Measurements from ENCODE around the gene RNU1-1.
A peak's percentile ranks its signal among the peaks of the same experiment; 100 is the strongest.
"Not testable (repeated sequence)": the region's sequence is repeated elsewhere in the genome, so short reads cannot be mapped to it uniquely, and the experiment has no call there.

Gene RNU1-1

DNA sequence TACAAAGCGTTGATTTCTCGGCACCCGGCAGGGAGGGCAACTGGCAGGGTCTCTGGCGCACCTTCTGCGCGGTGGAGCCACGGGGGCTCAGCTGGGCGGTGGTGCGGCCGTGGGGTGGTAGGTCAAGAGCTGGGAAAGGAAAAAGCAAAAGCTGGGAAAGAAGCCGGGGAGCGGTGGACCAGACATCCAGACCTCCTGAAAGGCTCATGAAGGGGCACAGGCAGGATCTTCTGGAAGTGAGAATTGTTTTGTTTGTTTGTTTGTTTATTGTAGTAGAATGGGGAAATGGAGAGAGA, 7.2 kb upstream of the RNU1-1 start:
- TF ChIP-seq GABPA (IDR thresholded peaks at IDR 0.05; ENCODE audit: low read depth) (no peak), REST (IDR thresholded peaks at IDR 0.05; ENCODE audit: insufficient replicate concordance, low read depth) (no peak), POLR2AphosphoS5 (IDR thresholded peaks at IDR 0.05; ENCODE audit: low read depth) (no peak), SPI1 (IDR thresholded peaks at IDR 0.05; ENCODE audit: borderline replicate concordance, low read depth) (no peak)
- TF ChIP-seq, protein P1, sequence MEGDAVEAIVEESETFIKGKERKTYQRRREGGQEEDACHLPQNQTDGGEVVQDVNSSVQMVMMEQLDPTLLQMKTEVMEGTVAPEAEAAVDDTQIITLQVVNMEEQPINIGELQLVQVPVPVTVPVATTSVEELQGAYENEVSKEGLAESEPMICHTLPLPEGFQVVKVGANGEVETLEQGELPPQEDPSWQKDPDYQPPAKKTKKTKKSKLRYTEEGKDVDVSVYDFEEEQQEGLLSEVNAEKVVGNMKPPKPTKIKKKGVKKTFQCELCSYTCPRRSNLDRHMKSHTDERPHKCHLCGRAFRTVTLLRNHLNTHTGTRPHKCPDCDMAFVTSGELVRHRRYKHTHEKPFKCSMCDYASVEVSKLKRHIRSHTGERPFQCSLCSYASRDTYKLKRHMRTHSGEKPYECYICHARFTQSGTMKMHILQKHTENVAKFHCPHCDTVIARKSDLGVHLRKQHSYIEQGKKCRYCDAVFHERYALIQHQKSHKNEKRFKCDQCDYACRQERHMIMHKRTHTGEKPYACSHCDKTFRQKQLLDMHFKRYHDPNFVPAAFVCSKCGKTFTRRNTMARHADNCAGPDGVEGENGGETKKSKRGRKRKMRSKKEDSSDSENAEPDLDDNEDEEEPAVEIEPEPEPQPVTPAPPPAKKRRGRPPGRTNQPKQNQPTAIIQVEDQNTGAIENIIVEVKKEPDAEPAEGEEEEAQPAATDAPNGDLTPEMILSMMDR (IDR thresholded peaks at IDR 0.05; ENCODE audit: insufficient read depth, low read length) = no peak
- H3K4me3 ChIP-seq (replicated peaks; ENCODE audit: insufficient read depth, low read length) = no peak overlapping the region
- DNase-seq (ENCODE audit: low read depth in 1 of 2, low spot score in 1 of 2) = no peak
- H3K27me3 ChIP-seq (ENCODE audit: insufficient read depth, poor library complexity, severe bottlenecking) = peaks cover 7% of the 10 kb centered on the region
- H3K27ac ChIP-seq (replicated peaks) = no peak overlapping the region

DNA sequence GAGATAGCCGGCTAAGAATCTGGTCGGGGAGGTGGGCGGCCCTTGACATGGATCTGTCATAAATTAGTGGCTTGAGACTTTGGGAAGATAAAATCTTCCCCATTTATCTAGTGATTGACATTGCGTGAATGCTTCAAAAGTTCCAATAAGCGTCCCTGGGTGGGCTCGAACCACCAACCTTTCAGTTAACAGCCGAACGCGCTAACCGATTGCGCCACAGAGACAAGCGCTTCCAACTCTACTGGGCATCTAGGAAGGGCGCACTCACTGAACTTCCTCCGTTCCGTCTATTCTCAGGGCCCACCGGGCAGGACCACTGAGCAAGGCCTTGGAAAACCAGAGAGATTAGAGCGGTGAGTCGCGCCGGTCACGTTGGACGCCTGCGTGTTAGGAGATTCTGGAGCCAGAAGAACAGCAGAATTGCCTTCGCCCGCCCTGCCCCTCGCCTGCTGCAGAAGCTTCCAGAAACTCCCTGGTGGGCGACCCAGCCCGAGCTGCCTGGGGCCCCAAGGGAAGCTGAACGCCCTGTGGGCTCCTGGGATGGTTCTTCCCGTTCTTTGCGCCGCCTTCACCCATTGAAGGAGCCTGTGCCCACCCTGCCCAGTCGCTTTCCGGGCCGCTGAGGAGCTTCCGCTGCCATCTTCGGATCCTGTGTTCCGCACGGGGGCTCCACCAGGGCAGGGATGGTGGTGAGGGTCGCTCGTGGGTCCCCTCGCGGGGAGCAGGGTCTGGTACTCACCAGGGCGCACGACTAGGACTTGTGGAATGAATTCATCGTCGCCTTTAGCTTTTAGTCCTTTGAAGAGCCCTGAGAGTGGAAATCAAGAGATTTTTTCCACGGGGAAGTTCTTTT, 6.6 kb upstream of the RNU1-1 start:
- H3K27me3 ChIP-seq (ENCODE audit: insufficient read depth, poor library complexity, severe bottlenecking); DNase-seq (ENCODE audit: low read depth in 1 of 2, low spot score in 1 of 2); H3K4me3 ChIP-seq (replicated peaks; ENCODE audit: insufficient read depth, low read length); H3K27ac ChIP-seq (replicated peaks): not testable (repeated sequence)

DNA sequence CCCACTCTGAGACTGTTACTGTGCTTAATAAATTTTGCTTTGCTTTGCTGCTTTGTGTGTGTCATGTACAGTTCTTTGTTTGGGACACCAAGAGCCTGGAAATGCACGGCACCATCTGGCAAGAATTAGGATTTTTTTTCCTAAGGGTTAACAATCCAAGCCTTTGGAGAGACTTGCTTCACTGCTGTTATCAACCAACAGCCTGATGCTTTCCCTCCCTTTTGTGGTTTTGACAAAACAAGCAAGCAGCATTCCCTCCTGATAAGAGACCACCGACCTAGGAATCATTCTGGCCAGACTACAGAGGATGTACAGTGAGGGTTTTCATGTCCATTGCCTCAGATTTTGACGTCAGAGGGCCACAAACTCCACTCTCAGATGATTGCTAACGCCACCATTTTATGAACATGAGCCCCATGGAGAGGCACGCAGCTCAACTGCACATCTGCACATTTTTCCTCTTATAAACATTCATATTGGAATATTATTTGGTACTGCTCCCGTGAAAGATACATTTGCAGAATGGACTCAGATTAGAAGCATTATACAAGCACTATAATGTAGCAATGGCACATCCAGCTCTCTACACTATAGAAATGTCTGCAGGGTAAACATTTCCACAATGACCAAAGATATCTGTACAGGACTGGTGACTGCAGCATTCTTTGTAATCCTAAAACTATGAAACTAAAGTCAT, 5.3 kb upstream of the RNU1-1 start:
- H3K4me3 ChIP-seq (replicated peaks; ENCODE audit: insufficient read depth, low read length); H3K27ac ChIP-seq (replicated peaks); H3K27me3 ChIP-seq (ENCODE audit: insufficient read depth, poor library complexity, severe bottlenecking); DNase-seq (ENCODE audit: low read depth in 1 of 2, low spot score in 1 of 2): not testable (repeated sequence)

GRCh38 chr1:16518913-16519254, 4.8 kb upstream of the RNU1-1 start:
- not testable (repeated sequence) for H3K27ac ChIP-seq (replicated peaks); H3K27me3 ChIP-seq (ENCODE audit: insufficient read depth, poor library complexity, severe bottlenecking); H3K4me3 ChIP-seq (replicated peaks; ENCODE audit: insufficient read depth, low read length); DNase-seq (ENCODE audit: low read depth in 1 of 2, low spot score in 1 of 2)

- DNase-seq (ENCODE audit: low read depth in 1 of 2, low spot score in 1 of 2); H3K27me3 ChIP-seq (ENCODE audit: insufficient read depth, poor library complexity, severe bottlenecking); H3K27ac ChIP-seq (replicated peaks); H3K4me3 ChIP-seq (replicated peaks; ENCODE audit: insufficient read depth, low read length): not testable (repeated sequence)
Measured at GRCh38 chr1:16516694-16517410, 2.8 kb upstream of the RNU1-1 start.

GRCh38 chr1:16513412-16514106, 526 bp downstream of the RNU1-1 start:
- peak overlapping the region; percentile 32 for H3K27ac ChIP-seq (replicated peaks)
- H3K27me3 ChIP-seq (ENCODE audit: insufficient read depth, poor library complexity, severe bottlenecking); H3K4me3 ChIP-seq (replicated peaks; ENCODE audit: insufficient read depth, low read length): not testable (repeated sequence)
- TF ChIP-seq POLR2AphosphoS5 (IDR thresholded peaks at IDR 0.05; ENCODE audit: low read depth) = peak; percentile 95
- peak; percentile 76 to 93 for DNase-seq (ENCODE audit: low read depth in 1 of 2, low spot score in 1 of 2)

DNA sequence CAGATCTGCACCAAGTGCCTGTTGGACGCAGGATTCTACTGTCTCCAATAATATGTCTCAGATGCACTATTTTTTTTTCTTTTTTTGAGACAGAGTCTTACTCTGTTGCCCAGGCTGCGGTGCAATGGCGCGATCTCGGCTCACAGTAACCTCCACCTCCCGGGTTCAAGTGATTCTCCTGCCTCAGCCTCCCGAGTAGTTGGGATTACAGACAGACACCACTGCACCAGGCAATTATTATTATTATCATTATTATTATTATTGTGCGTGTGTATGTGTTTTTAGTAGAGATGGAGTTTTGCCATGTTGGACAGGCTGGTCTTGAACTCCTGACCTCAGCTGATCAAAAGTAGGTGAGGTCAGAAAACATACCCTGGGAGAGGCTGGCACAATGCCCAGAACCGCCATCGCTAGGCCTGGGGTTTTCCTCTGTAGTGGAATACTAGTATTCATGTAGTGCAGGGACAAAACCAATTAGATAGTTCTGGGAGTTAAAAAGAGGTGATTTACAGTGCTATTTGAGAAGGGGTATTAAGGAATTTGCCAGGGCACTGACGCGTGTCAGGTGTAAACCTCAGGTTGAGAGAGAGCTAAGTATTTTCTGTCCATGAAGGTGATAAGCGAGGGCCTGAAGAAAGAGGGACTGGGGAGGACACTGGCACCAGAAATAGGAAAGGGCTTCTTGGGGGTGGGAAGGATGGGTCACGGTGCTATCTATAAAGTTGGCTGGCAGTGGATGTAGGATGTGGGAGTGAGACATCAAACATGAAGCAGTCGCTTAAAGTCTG, 1.3 kb downstream of the RNU1-1 start:
- not testable (repeated sequence) for DNase-seq (ENCODE audit: low read depth in 1 of 2, low spot score in 1 of 2); H3K27ac ChIP-seq (replicated peaks); H3K4me3 ChIP-seq (replicated peaks; ENCODE audit: insufficient read depth, low read length); H3K27me3 ChIP-seq (ENCODE audit: insufficient read depth, poor library complexity, severe bottlenecking)

GRCh38 chr1:16511926-16512325, 2.2 kb downstream of the RNU1-1 start:
- DNase-seq (ENCODE audit: low read depth in 1 of 2, low spot score in 1 of 2); H3K27ac ChIP-seq (replicated peaks); H3K4me3 ChIP-seq (replicated peaks; ENCODE audit: insufficient read depth, low read length); H3K27me3 ChIP-seq (ENCODE audit: insufficient read depth, poor library complexity, severe bottlenecking): not testable (repeated sequence)

DNA sequence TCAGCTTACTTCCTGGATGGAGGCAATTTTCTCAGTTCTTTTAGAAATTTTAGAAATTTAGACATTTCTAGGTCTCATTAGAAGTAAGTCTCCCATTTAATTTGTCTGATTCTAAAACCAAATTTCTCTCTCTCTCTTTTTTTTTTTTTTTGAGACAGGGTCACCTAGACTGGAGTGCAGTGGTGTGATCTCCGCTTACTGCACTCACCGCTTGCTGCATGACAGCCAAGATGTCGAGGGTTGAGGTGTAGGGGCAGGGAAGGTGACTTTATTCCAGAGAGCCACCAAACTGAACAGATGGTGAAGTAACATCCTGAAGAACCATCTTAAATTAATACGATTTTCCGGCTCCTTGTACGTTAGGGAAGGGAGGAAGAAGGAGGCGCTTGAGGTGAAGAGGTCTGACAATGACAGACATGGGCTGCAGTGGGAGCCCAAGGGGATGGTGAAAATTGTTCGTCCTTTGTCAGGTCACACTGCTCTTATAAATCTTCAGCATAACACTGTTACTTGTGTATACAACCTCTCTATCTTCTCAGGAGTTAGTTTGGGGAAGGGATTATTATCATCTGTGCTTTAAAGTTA, 5.1 kb downstream of the RNU1-1 start:
- H3K27me3 ChIP-seq (ENCODE audit: insufficient read depth, poor library complexity, severe bottlenecking); H3K4me3 ChIP-seq (replicated peaks; ENCODE audit: insufficient read depth, low read length); H3K27ac ChIP-seq (replicated peaks): not testable (repeated sequence)
- DNase-seq (ENCODE audit: low read depth in 1 of 2, low spot score in 1 of 2) = peak in 1 of 2 experiments; percentile 43

Data from HL-60 (cell line).